Measurements from ENCODE around the gene RNPS1.

RNPS1 gene

DNA sequence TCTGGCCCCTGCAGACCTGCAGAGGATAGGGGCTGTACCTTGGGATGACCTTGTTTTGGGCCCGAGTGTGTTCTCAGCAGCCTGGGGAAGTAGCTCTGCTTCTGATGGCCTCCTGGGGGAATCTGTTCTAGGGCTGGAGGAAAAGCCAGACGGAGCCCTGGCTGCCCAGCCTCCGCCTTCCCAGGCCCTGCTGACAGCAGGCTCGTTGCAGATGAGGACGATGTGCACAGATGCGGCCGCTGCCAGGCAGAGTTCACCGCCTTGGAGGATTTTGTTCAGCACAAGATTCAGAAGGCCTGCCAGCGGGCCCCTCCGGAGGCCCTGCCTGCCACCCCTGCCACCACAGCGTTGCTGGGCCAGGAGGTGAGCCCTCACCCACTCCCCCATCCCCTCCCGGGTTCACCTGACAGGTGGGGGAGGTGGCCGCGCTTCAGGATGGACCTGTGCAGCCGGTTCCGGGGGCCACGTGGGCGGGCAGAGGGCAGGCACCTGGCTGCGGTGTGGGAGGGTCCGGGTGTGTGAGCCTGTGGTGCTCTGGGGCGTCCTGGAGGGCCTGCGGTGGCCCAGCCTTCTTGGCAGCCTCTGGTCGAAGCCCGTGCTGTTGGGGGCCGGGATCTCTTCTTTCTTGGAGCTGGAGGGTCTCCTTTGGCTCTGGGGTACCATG, 39.6 kb downstream of the RNPS1 start:
- no peak for DNase-seq (ENCODE audit: insufficient read length, low spot score)

DNA sequence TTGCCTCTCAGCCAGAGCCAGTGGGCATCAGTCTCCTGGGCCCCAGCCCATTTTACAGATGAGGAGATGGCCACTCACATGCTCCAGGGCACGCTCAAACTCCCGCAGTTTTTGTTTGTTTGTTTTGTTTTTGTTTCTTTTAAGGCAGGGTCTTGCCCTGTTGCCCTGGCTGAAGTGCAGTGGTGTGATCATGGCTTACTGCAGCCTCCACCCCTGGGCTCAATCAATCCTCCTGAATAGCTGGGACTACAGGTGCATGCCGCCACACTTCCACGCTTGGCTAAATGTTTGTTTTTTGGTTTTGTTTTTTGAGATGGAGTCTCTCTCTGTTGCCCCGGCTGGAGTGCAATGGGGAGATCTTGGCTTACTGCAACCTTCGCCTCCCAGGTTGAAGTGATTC, 41.0 kb downstream of the RNPS1 start:
- FAIRE-seq (no peak), DNase-seq (ENCODE audit: insufficient read length, low spot score) (no peak)
- TF ChIP-seq, protein P1, sequence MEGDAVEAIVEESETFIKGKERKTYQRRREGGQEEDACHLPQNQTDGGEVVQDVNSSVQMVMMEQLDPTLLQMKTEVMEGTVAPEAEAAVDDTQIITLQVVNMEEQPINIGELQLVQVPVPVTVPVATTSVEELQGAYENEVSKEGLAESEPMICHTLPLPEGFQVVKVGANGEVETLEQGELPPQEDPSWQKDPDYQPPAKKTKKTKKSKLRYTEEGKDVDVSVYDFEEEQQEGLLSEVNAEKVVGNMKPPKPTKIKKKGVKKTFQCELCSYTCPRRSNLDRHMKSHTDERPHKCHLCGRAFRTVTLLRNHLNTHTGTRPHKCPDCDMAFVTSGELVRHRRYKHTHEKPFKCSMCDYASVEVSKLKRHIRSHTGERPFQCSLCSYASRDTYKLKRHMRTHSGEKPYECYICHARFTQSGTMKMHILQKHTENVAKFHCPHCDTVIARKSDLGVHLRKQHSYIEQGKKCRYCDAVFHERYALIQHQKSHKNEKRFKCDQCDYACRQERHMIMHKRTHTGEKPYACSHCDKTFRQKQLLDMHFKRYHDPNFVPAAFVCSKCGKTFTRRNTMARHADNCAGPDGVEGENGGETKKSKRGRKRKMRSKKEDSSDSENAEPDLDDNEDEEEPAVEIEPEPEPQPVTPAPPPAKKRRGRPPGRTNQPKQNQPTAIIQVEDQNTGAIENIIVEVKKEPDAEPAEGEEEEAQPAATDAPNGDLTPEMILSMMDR (IDR thresholded peaks at IDR 0.05; ENCODE audit: insufficient read depth, missing control alignments): no peak

More for the DNA sequence above, 39.6 kb downstream of the RNPS1 start:
- TF ChIP-seq, protein P1 (IDR thresholded peaks at IDR 0.05; ENCODE audit: insufficient read depth, missing control alignments): no peak
- no peak for FAIRE-seq

DNA sequence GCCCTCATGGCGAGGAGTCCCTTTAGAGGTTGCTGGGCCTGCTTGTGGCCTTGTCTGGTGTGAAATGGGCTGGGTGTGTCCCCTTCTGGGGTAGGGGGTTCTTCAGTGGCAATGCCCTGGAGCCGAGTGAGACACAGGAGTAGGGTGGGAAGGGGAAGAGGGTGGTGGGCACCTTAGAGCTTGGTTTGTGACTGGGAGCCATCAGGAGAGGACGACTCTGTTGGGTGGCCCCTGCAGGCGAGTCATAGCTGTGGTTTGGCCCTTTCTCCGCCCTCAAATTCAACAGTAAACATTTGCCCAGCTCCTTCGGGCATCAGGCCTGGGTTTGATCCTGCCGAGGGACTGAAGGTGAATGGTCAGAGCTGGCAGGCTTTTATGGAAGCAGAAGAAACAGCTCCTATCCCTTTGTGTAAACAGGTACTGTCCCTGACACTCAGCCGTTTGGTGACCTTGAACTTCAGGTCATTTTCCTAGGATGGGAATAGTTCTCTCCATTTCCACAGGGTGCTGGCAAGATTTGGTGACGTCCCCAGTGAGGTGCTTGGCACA, 41.6 kb downstream of the RNPS1 start:
- FAIRE-seq (no peak), DNase-seq (ENCODE audit: insufficient read length, low spot score) (no peak)
- TF ChIP-seq, protein P1 (IDR thresholded peaks at IDR 0.05; ENCODE audit: insufficient read depth, missing control alignments): no peak

DNA sequence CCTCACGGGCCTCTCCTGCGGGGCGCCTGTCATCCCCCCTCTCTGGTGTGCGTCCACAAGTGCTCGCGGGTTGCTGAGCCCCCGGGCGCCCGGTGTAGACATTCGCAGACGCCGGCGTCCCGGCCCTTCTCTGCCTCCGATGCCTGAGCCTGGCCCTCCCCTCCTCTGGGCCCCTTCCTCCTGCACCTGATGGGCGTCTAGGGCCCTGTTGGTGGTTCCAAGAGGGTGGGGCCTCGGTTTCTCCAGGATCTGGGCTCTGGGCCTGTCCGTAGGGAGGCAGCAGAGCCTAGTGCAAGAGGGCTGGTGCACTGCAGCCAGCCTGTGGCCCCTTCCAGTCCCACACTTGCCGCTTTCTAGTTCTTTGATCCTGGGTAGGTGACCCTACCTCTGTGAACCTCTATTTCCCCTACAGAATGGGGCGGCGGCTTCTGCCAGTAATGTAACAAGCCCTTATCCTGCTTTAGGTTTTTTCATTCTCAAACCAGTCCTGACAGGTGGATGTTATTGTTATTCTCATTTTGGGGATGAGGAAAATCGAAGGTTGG, 43.9 kb downstream of the RNPS1 start:
- FAIRE-seq: no peak
- no peak for DNase-seq (ENCODE audit: insufficient read length, low spot score)
- TF ChIP-seq, protein P1 (IDR thresholded peaks at IDR 0.05; ENCODE audit: insufficient read depth, missing control alignments): no peak

DNA sequence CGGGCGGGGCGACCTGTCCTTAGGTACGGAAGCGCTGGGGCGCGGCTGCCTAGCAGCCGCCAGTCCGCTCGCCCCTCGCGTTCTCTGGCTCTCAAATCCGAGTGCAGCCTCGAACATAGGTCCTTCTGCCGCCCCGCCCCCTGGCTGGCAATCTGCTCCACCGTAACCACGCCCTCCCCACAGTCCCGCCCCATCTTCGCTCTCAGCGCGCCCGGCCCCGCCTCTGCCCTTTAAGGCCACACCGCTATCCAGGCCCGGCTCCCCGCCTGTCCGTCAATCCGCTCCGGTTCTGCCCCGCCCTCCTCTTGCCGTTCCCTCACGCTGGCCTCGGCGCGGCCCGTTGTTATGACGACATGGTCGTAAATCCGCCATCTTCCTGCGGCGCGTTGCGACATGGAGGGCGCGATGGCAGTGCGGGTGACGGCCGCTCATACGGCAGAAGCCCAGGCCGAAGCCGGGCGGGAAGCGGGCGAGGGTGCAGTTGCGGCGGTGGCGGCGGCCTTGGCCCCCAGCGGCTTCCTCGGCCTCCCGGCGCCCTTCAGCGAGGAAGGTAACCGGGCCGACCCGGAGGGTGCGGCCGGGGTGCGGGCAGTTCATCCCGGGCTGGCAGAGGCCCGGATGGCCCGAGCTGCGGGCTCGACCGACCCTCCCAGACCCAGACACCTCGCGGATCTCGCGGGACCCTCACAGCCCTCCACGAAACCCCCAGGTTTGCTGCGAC, 44.5 kb downstream of the RNPS1 start, which contains the start of gene E4F1:
Gene E4F1 (plus strand): TSS at position 371 of the 721 bp plus-strand sequence. CDS start 23 bp downstream, at position 394.
- peak; percentile 97 for DNase-seq (ENCODE audit: insufficient read length, low spot score)
- no peak for FAIRE-seq
- TF ChIP-seq, protein P1 (IDR thresholded peaks at IDR 0.05; ENCODE audit: insufficient read depth, missing control alignments): no peak

DNA sequence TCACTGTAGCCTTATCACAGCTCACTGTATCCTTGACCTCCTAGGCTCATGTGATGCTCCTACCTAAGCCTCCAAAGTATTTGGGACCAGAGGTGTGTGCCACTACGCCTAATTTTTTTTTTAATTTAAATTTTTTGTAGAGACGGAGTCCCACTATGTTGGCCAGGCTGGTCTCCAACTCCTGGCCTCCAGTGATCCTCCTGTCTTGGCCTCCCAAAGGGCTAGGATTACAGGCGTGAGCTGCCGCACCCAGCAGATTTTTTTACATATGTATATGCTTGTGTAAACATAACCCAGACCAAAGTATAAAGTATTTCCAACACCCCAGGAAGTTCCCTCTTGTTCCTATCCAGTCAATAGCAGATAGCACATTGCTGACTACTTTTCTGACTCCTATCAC, 51.6 kb downstream of the RNPS1 start:
- FAIRE-seq: no peak
- TF ChIP-seq, protein P1 (IDR thresholded peaks at IDR 0.05; ENCODE audit: insufficient read depth, missing control alignments): no peak
- no peak for DNase-seq (ENCODE audit: insufficient read length, low spot score)

DNA sequence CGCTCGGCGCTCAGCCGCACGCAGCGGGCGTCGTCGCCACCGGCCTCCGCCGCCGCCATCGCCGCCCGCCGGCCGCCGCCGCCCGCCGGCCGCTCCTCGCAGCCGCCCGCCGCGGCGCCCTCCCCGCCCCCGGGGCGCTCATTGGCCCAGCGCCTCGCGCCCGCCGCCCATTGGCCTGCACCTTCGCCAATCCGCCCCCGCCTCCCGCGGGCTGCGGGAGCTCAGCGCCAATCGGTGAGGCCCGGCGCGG, 53.3 kb downstream of the RNPS1 start, which contains the start of gene PGP:
Gene PGP (minus strand): TSS at position 122 of the 250 bp plus-strand sequence. CDS start 63 bp downstream, at position 59.
- DNase-seq (ENCODE audit: insufficient read length, low spot score): no peak
- FAIRE-seq: no peak
- TF ChIP-seq, protein P1 (IDR thresholded peaks at IDR 0.05; ENCODE audit: insufficient read depth, missing control alignments): no peak
